Osteocyte (in vitro differentiated cells): ENCODE data around the gene DDOST. TPM values are rescaled to one million over a fixed set of nuclear protein-coding genes. Genes with fewer than 3 reads are reported as not detected.

Experiments
- DNase-seq: peaks from one replicate; pipeline ENCODE4 v3.0.0; 2021; ENCODE audit warnings: mixed read lengths; ENCODE audit not compliant: unreplicated experiment; ENCODE audit errors: extremely low spot score
- H3K27ac Mint-ChIP-seq: one replicate; pipeline ENCODE4 v1.8.0; 2021; ENCODE audit warnings: mild to moderate bottlenecking, mixed read lengths; ENCODE audit not compliant: unreplicated experiment
- H3K27me3 Mint-ChIP-seq: one replicate; pipeline ENCODE4 v1.8.0; 2021; ENCODE audit warnings: mixed read lengths; ENCODE audit not compliant: unreplicated experiment
- H3K36me3 Mint-ChIP-seq: one replicate; pipeline ENCODE4 v1.8.0; 2021; ENCODE audit warnings: mixed read lengths; ENCODE audit not compliant: unreplicated experiment
- H3K4me1 Mint-ChIP-seq: one replicate; pipeline ENCODE4 v1.8.0; 2021; ENCODE audit warnings: mixed read lengths; ENCODE audit not compliant: unreplicated experiment
- H3K4me3 Mint-ChIP-seq: one replicate; pipeline ENCODE4 v1.8.0; 2021; ENCODE audit warnings: mild to moderate bottlenecking, moderate library complexity, mixed read lengths; ENCODE audit not compliant: unreplicated experiment
- H3K9me3 Mint-ChIP-seq: one replicate; pipeline ENCODE4 v1.8.0; 2021; ENCODE audit warnings: mixed read lengths; ENCODE audit not compliant: unreplicated experiment
- total RNA-seq: library from RNA; stranded (reverse); gene quantifications from 2 replicates; pipeline ENCODE4 v1.2.1, GENCODE V29; 2021
- TF ChIP-seq, protein P1 (sequence below): fragments of 200-600 bp; sonication (generic); IDR thresholded peaks from 2 replicates; pipeline ENCODE4 v1.5.0; 2021; ENCODE audit warnings: antibody characterized with exemption, mild to moderate bottlenecking, moderate library complexity

Gene DDOST
- total RNA-seq, 1 donor from 2014 or later, result 267 TPM

DNA sequence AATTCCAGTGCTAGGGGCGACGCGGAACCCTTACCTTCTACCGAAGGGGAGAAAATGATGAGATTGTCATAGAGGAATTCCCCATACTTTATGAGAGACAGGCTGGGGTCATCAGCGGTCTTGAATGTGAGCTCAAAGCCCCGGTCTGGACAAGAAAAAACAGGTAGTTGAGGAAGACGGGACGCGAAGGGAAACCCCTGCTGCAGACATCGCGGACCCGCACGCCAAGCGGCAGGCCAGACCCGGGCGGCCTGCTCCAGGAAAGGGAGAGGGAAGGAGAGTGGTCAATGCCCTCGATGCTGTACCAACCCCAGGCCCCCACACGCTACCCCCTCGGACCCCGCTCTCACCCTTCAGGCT, 342 bp downstream of the DDOST start:
- H3K9me3 Mint-ChIP-seq, result no peaks in the 10 kb centered on the region
- TF ChIP-seq, protein P1, sequence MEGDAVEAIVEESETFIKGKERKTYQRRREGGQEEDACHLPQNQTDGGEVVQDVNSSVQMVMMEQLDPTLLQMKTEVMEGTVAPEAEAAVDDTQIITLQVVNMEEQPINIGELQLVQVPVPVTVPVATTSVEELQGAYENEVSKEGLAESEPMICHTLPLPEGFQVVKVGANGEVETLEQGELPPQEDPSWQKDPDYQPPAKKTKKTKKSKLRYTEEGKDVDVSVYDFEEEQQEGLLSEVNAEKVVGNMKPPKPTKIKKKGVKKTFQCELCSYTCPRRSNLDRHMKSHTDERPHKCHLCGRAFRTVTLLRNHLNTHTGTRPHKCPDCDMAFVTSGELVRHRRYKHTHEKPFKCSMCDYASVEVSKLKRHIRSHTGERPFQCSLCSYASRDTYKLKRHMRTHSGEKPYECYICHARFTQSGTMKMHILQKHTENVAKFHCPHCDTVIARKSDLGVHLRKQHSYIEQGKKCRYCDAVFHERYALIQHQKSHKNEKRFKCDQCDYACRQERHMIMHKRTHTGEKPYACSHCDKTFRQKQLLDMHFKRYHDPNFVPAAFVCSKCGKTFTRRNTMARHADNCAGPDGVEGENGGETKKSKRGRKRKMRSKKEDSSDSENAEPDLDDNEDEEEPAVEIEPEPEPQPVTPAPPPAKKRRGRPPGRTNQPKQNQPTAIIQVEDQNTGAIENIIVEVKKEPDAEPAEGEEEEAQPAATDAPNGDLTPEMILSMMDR, result no peak
- peak overlapping the region; percentile 91 for H3K27ac Mint-ChIP-seq
- DNase-seq, result no peak
- H3K4me1 Mint-ChIP-seq, result peaks cover 29% of the 10 kb centered on the region
- peaks cover 22% of the 10 kb centered on the region for H3K36me3 Mint-ChIP-seq
- H3K27me3 Mint-ChIP-seq, result no peaks in the 10 kb centered on the region
- H3K4me3 Mint-ChIP-seq, result peak overlapping the region; percentile 99

DNA sequence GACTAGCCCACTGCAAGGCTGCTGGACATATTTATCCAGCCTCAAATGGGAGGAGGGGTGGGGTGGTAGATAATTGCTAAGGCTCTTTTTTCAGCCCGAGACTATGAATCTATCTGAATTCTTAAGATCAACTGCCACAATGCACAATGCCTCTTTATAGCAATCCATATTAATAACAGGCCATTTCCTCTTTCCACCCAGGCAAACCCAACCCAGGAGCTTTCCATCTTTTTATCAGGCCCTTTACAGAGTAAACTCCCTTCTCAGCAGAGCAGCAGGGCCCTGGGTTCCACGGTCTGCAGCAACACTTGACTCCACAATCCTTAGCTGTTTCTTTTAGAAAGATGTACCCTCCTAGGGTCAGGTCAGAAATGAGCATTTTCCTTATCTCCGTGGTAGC, 806 bp downstream of the DDOST start:
- peak overlapping the region; percentile 99 for H3K4me3 Mint-ChIP-seq
- H3K27me3 Mint-ChIP-seq, result no peaks in the 10 kb centered on the region
- H3K4me1 Mint-ChIP-seq, result peaks cover 29% of the 10 kb centered on the region
- H3K36me3 Mint-ChIP-seq, result peaks cover 25% of the 10 kb centered on the region
- TF ChIP-seq, protein P1, result no peak
- H3K27ac Mint-ChIP-seq, result peak overlapping the region; percentile 91
- no peak for DNase-seq
- H3K9me3 Mint-ChIP-seq, result no peaks in the 10 kb centered on the region

DNA sequence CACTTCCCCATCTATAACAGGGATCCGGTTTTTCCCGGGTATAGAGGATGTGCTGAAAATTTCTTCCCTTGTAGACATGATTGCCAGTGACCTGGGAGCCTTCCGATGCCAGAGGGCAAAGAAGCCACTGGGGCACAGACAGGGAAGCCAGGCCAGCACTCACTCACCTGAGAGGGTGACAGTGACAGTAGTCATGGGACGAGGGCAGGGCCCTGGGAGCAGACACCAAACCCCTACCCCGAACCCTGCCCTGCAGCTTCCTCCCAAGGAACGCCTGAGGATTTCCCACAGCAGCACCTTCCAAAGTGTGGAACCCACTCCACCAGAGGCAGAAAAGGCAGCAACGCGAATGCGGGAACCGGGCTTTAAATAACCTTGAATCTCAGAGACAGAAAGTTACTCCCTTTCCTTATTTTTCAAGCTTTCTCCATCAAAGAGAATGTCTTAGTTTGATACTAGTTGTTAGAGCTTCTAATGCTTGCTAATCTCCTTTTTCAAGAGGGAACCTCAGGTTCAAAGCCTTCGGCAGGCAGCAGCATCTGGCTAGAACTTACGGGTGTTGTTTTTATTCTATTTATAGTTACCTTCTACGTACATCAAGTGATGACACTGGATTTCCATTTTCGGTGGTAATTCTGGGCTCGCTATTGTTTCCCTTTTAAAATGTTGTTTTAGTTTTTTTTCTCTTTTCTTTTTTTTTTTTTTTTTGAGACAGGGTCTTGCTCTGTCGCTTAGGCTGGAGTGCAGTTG, 2.8 kb downstream of the DDOST start:
- Mint-ChIP-seq H3K27ac (no peak overlapping the region), H3K27me3 (no peaks in the 10 kb centered on the region), H3K4me3 (no peak overlapping the region), H3K4me1 (peaks cover 29% of the 10 kb centered on the region), H3K36me3 (peaks cover 40% of the 10 kb centered on the region), H3K9me3 (no peaks in the 10 kb centered on the region)
- TF ChIP-seq, protein P1, result no peak
- no peak for DNase-seq

DNA sequence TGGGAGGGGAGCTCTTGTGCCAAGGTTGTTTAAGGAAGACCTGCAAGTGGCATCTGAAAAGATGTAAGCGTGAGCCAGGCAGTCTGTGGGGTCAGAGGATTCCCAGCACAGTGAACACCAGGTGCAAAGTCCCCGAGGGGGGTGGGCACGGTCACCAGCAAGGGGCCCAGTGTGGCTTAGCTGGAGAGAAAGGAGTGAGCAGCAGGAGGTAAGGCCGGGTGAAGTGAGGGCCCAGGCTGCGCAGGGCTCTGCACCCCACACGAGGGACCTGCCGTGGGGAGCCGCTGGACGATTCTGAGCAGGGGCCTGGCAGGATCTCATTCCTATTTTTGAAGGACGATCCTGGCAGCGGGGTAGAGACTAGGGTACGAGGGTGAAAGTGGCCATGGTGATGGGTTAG, 4.1 kb downstream of the DDOST start:
- no peak for DNase-seq
- H3K9me3 Mint-ChIP-seq, result no peaks in the 10 kb centered on the region
- no peak overlapping the region for H3K4me3 Mint-ChIP-seq
- H3K36me3 Mint-ChIP-seq, result peaks cover 52% of the 10 kb centered on the region
- no peaks in the 10 kb centered on the region for H3K27me3 Mint-ChIP-seq
- TF ChIP-seq, protein P1, result no peak
- no peak overlapping the region for H3K27ac Mint-ChIP-seq
- H3K4me1 Mint-ChIP-seq, result peaks cover 22% of the 10 kb centered on the region

DNA sequence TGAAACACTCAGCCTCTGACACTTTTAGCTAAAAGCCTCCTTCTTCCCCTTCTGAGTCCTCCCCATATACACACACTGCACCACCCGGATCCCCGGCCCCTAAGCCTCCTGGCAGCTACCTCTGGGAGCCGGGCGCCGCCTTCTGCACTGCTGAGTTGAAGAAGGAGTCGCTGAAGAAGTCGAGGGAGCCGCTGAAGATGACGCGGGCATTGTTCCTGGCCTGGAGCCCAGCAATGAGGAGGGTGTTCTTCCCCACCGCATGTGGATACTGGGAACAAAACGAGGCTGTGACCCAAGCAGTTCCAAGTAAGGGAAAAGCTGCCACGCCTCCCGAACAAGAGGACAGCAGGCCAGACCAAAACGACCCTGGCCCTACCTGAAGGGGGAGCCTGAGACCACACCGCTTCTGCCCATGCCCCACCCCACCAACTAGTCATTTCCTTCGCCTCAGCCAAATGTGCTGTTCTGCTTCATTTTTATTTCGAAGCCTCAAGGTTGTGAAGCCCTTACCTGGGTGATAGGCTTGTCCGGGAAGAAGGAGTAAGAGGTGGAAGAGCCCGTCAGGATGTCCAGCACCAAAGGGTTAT, 7.0 kb downstream of the DDOST start:
- H3K4me1 Mint-ChIP-seq, result peaks cover under 1% of the 10 kb centered on the region
- DNase-seq, result no peak
- no peak overlapping the region for H3K27ac Mint-ChIP-seq
- no peaks in the 10 kb centered on the region for H3K9me3 Mint-ChIP-seq
- no peak overlapping the region for H3K4me3 Mint-ChIP-seq
- peaks cover 65% of the 10 kb centered on the region for H3K36me3 Mint-ChIP-seq
- H3K27me3 Mint-ChIP-seq, result no peaks in the 10 kb centered on the region
- TF ChIP-seq, protein P1, result no peak
